Right kidney (tissue), 1 donor: ENCODE measurements around the gene STMN3.
"Not testable (repeated sequence)": the region's sequence is repeated elsewhere in the genome, so short reads cannot be mapped to it uniquely, and the experiment has no call there.

Experiments used
- DNase-seq: peaks from one replicate; pipeline ENCODE4 v3.0.0-alpha.2; 2016

STMN3 gene

DNA sequence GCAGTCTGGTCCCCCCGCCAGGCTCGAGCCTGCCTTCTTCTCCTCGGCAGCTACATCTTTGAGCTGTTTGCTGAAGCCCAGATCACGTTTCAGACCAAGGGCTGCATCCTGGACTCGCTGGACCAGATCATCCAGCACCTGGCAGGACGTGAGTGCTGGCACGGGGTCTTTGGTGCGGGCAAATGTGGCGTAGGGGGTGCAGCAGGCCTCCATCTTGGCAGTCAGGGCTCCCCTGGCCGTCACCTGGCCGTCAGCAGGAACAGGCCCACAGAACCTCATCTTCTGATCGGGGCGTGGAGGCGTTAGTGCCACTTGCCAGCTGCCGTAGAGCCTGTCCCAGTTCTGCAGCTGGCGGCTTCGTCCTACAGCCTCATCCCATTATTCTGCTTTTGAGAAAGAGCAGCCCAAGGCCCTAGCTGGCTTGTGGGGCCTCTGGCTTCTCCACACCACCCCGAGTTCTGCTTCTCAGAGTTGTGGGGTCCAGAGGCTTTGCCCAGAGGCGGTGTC lies 26.6 kb upstream of the STMN3 start:
- no peak for DNase-seq

- DNase-seq, result no peak
Measured at GRCh38 chr20:63678667-63679465, 25.6 kb upstream of the STMN3 start.

GRCh38 chr20:63678071-63678470 lies 24.8 kb upstream of the STMN3 start:
- no peak for DNase-seq

DNA sequence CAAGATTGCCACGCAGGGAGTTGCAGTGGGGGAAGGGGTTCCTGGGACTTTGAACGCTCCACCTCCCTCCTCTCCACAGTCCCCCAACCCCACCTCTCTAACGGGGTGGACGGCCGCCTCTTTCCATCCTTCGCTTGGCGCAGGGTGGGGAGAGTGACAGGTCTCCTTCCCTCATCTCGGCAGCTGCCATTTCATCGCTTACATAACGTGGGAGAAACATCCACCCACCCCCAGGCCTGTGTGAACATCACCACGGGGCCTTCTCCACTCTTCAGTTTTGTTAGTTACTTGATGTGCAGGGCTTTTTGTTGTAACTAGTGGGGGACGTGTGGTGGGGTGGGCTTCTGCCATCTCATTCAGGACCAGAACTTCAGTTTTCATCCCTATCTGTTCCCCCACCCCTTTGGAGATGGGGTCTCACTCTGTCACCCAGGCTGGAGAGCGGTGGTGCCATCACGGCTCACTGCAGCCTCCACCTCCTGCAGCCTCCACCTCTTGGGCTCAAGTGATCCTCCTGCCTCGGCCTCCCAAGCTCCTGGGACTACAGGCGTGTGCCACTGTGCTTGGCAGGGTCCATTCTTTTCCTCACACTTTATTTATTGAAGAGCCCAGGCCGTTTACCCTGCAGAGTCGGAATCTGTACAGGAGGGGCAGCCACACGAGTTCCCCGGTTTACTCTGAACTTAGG lies 22.6 kb upstream of the STMN3 start:
- DNase-seq, result no peak

DNA sequence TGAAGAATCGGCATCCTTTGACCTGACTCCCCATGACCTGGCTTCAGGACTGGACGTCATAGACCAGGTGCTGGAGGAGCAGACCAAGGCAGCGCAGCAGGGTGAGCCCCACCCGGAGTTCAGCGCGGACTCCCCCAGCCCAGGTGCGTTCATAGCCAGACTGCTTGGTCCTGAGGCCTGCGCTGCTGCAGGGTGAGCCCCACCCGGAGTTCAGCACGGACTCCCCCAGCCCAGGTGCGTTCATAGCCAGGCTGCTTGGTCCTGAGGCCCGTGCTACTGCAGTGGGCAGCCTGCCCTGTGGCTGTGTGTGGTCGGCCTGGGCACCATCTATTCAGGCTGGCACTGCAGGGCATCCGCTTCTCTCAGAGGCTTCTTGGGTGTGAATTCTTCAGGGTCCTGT lies 20.7 kb upstream of the STMN3 start:
- no peak for DNase-seq

DNA sequence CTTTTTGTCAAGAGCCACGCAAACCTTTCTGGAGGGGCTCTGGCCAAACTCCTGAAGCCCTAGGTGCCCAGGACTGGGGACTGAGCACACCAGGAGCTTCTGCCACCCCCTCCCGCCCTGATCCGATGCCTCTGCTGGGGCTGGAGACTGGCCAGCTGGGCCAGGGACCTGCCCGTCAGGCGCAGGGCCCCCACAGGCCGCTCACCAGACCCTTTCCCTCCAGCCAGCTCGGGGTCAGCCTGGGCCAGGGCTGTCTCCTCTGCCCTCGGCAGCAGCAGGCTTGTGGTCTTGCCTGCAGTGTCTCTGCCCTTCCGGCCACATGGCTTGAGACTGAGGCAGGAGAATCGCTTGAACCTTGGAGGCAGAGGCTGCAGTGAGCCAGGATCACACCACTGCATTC lies 19.4 kb upstream of the STMN3 start:
- no peak for DNase-seq

DNA sequence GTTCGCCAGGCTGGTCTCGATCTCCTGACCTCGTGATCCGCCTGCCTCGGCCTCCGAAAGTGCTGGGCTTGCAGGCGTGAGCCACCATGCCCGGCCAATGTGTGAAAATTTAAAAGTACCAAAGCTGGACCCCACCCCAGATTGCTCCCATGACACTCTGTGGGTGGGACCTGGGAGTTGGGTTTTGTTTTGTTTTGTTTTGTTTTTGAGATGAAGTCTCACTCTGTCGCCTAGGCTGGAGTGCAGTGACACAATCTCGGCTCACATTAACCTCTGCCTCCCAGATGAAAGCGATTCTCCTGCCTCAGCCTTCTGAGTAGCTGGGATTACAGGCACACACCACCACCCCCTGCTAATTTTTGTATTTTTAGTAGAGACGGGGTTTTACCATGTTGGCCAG lies 18.5 kb upstream of the STMN3 start:
- not testable (repeated sequence) for DNase-seq

- DNase-seq, result no peak
Measured at GRCh38 chr20:63668351-63668750, 15.1 kb upstream of the STMN3 start.

DNA sequence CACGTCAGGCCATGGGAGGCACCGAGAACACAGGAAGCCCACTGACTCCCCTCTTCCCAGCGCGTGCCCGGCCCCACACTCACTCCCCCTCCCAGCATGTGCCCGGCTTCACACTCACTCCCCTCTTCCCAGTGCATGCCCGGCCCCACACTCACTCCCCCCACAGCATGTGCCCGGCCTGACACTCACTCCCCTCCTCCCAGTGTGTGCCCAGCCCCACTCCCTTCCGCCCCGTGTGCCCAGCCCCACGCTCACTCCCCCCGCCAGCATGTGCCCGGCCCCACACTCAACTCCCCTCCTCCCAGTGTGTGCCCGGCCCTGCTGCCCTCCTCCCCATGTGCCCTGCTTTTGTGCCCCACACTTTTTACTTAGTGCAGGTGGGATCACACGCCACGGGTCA lies 14.6 kb upstream of the STMN3 start:
- DNase-seq, result no peak

- DNase-seq, result no peak
Measured at GRCh38 chr20:63665708-63666107, 12.5 kb upstream of the STMN3 start.

DNA sequence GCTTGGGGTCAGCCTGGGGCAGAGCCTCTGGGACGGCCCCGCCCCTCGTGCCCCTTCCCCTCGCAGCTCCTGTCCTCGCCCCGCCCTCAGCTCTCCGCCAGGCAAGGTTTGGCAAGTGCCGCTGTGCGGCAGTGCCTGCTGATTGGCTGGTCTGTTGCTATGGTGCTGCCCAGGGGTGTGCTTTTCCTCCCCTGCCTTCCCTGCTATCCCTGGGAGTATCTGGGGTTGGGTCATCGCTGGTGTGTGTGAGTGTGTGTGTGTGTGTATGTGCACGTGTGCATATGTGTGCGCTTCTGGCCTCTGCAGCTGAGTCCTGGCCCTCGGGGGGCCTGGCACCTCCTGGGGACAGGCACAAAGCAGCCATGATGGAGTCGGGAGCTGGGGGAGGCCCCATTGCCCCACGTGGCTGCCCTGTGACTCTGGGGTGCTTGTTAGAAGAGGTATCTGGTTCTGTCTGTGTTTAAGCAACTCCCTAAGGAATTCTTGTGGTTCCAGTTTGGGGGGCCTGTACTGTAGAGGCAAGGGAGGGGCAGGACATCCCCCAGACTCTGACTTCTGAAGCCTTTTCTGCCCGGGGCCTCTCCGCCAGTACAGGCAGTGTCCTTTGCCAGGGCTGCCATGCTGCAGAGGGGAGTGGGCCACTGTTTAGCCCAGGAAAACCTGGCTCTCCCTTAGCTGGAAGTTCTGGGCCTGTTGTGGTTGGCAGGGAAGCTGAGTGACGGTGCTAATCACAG lies 11.8 kb upstream of the STMN3 start:
- DNase-seq, result no peak

DNA sequence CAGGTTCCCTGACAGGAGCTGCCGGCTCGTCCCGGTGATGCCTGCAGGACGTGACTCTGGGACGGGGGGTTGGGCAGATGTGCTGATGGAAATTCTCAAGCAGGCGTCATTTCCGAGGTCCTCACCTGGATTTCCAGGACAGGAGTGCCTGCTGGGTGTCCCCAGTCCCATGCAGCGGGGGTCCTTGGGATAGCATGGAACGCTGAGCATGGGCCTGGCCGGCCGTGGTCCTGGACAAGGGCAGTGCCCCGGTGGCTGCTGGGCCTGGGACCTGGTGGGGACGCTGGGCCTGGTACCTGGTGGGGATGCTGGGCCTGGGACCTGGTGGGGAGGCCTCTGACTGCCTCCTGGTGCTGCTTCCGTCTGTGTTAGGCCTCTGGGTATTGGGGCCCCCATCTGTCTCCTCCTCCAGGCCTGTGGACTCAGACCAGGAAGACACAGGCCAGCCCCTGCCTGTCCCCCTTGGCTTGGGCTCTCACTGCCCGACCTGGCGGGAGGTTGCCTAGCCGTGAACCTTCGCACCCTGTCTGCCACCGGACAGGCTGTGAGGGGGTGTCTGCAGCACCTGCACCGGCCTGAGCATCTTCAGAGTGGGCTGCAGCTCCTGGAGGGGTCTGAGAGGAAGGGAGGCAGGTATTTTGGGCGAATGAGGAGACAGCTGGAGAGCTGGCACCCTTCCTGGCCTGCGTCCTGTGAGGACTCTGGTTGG lies 11.1 kb upstream of the STMN3 start:
- DNase-seq, result no peak

GRCh38 chr20:63663332-63664066 lies 10.3 kb upstream of the STMN3 start:
- DNase-seq, result no peak

DNA sequence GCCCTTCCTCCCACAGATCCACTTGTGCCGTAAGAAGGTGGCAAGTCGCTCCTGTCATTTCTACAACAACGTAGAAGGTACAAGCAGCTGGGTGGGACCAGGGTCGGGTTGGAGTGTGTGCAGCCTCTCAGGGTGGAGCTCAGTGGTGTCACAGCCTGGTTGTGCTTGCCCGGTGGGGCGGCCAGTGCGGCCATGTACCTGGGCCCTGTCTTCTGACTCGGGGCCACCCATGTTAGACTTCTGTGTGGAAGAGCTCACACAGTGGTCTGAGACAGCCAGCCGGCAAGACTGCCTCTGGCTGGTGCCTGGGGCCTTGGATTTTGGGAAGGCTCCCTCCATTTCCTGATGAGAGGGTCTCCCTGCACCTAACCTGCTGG lies 9.6 kb upstream of the STMN3 start:
- no peak for DNase-seq

GRCh38 chr20:63661959-63662812 lies 9.0 kb upstream of the STMN3 start:
- no peak for DNase-seq

GRCh38 chr20:63661108-63661507 lies 7.9 kb upstream of the STMN3 start:
- DNase-seq, result no peak

- DNase-seq, result no peak
Measured at GRCh38 chr20:63660622-63661021, 7.4 kb upstream of the STMN3 start.

- DNase-seq, result not testable (repeated sequence)
Measured at GRCh38 chr20:63660174-63660573, 7.0 kb upstream of the STMN3 start.

- DNase-seq, result no peak
Measured at GRCh38 chr20:63659370-63659769, 6.1 kb upstream of the STMN3 start.

DNA sequence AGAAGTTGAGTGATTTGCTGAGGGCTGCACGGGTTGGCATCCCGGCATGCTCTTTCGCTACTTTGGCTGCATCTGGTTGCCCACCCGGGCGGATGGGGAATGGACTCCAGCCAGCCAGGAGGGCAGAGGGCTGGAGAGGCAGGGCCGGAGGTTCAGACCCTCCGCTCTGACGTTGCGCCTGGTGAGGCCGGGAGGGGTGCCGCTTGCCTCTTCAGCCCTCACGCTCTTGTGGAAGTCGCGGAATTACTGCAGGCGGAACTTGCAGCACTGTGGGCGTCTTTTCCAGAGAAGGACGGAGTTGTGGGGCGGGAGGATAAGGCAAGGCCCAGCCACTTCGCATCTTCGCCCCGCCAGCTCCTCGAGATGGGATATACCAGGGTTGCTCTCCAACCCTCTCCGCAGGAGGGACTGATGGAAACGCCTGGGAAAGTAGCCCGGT lies 5.5 kb upstream of the STMN3 start:
- DNase-seq, result no peak
